ENCODE data around the gene ANKMY1.

GRCh38 chr2:240583774-240584173 is 26.0 kb upstream of the ANKMY1 start:
- TF ChIP-seq POLR2AphosphoS5 (IDR thresholded peaks at IDR 0.05) (no peak), CTCF (IDR thresholded peaks at IDR 0.05) (no peak), EP300 (IDR thresholded peaks at IDR 0.05) (no peak)

Data from stomach (tissue), 4 donors.